K562 (cell line): ENCODE data around the gene CNKSR1. TPM values are rescaled to one million over a fixed set of nuclear protein-coding genes. Genes with fewer than 3 reads are reported as not detected.
A peak's percentile ranks its signal among the peaks of the same experiment; 100 is the strongest.

Experiments
- CBX5 ChIP-seq: IDR thresholded peaks from 2 replicates; pipeline ENCODE4 v1.6.1; 2014; ENCODE audit warnings: low read depth, borderline replicate concordance
- ESRRA ChIP-seq: fragments of 450-650 bp; IDR thresholded peaks from 2 replicates; pipeline ENCODE4 v1.6.1; 2014; ENCODE audit warnings: low read depth, mild to moderate bottlenecking, moderate library complexity, borderline replicate concordance
- FOXA3 ChIP-seq, 2 experiments: fragments of 450-650 bp in 1 of 2; sonication (generic) in 1 of 2; formaldehyde crosslinking; IDR thresholded peaks in 1 of 2; conservative IDR thresholded peaks in 1 of 2; 2 replicates each; pipeline versions ENCODE4 v1.4.0 to v1.8.0; 2020 to 2022; ENCODE audit warnings: mild to moderate bottlenecking in 2 of 2, missing genetic modification reagents in 1 of 2
- HDAC6 ChIP-seq: IDR thresholded peaks from 2 replicates; pipeline ENCODE4 v1.6.1; 2012; ENCODE audit warnings: low read depth, mild to moderate bottlenecking, control low read depth, inconsistent platforms, low read length, moderate library complexity
- HEY1 ChIP-seq: fragments of 250-450 bp; sonication (Bioruptor Pico); IDR thresholded peaks from 2 replicates; pipeline ENCODE4 v1.5.0; 2020; ENCODE audit warnings: mild to moderate bottlenecking, moderate library complexity, borderline replicate concordance
- KDM2B ChIP-seq: fragments of 250-450 bp; sonication (Bioruptor Pico); IDR thresholded peaks from 2 replicates; pipeline ENCODE4 v1.8.0; 2021; ENCODE audit warnings: mild to moderate bottlenecking, moderate library complexity
- NEUROD1 ChIP-seq: fragments of 150-350 bp; IDR thresholded peaks from 2 replicates; pipeline ENCODE4 v1.6.1; 2014; ENCODE audit warnings: borderline replicate concordance, low read length, low read depth; ENCODE audit not compliant: partially characterized antibody
- NKRF ChIP-seq: fragments of 450-650 bp; IDR thresholded peaks from 2 replicates; pipeline ENCODE4 v1.6.1; 2016; ENCODE audit warnings: borderline replicate concordance
- NR4A1 ChIP-seq, 2 experiments: fragments of 250-450 bp in 1 of 2; fragments of 450-650 bp in 1 of 2; sonication (Bioruptor Pico) in 1 of 2; IDR thresholded peaks; 2 replicates each; pipeline versions ENCODE4 v1.4.0 to v1.6.1; 2016 to 2020; ENCODE audit warnings: mild to moderate bottlenecking in 2 of 2, missing compliant biosample characterization in 1 of 2, missing genetic modification characterization in 1 of 2, moderate library complexity in 1 of 2
- PCBP1 ChIP-seq: fragments of 200-400 bp; formaldehyde crosslinking; IDR thresholded peaks from 2 replicates; pipeline ENCODE4 v1.6.1; 2018; ENCODE audit warnings: mild to moderate bottlenecking, low read depth, low read length; ENCODE audit not compliant: poor library complexity, severe bottlenecking
- PML ChIP-seq: IDR thresholded peaks from 2 replicates; pipeline ENCODE4 v1.6.1; 2012; ENCODE audit warnings: low read length, inconsistent platforms
- POLR2G ChIP-seq: fragments of 200-400 bp; formaldehyde crosslinking; IDR thresholded peaks from 2 replicates; pipeline ENCODE4 v1.6.1; 2017; ENCODE audit warnings: low read depth, mild to moderate bottlenecking, antibody characterized with exemption, low read length, moderate library complexity
- SIX5 ChIP-seq, 2 experiments: IDR thresholded peaks; 2 replicates each; pipeline ENCODE4 v1.6.1; 2011; ENCODE audit warnings: low read length in 2 of 2, borderline replicate concordance in 1 of 2, low read depth in 1 of 2, mild to moderate bottlenecking in 1 of 2, moderate library complexity in 1 of 2; ENCODE audit not compliant: insufficient read depth in 1 of 2
- SMARCB1 ChIP-seq: IDR thresholded peaks from 2 replicates; pipeline ENCODE4 v1.6.1; 2011; ENCODE audit warnings: improper control_type of control experiment, low read depth; ENCODE audit not compliant: insufficient read length
- SRSF9 ChIP-seq: fragments of 200-400 bp; formaldehyde crosslinking; IDR thresholded peaks from 2 replicates; pipeline ENCODE4 v1.6.1; 2017; ENCODE audit warnings: low read depth, low read length, borderline replicate concordance
- TBL1XR1 ChIP-seq, 2 experiments: IDR thresholded peaks; 2 replicates each; pipeline ENCODE4 v1.6.1; 2012; ENCODE audit warnings: improper control_type of control experiment in 2 of 2, low read length in 2 of 2, mild to moderate bottlenecking in 1 of 2
- TEAD4 ChIP-seq, 2 experiments: sonication (generic) in 1 of 2; formaldehyde crosslinking in 1 of 2; IDR thresholded peaks; 2 replicates each; pipeline versions ENCODE4 v1.6.1 to v1.8.0; 2012 to 2022; ENCODE audit warnings: borderline replicate concordance in 1 of 2, inconsistent platforms in 1 of 2, low read length in 1 of 2, mild to moderate bottlenecking in 1 of 2, missing genetic modification reagents in 1 of 2
- ZNF3 ChIP-seq: fragments of 250-450 bp; sonication (Bioruptor Pico); IDR thresholded peaks from 2 replicates; pipeline ENCODE4 v1.5.0; 2021; ENCODE audit warnings: mild to moderate bottlenecking, moderate library complexity
- ZNF507 ChIP-seq: conservative IDR thresholded peaks from 2 replicates; pipeline ENCODE4 v1.6.1; 2017; ENCODE audit warnings: missing genetic modification characterization, missing compliant biosample characterization
- ZNF561 ChIP-seq: fragments of 450-650 bp; formaldehyde crosslinking; conservative IDR thresholded peaks from 2 replicates; pipeline ENCODE4 v1.4.0; 2020; ENCODE audit warnings: mild to moderate bottlenecking, moderate library complexity
- ZNF695 ChIP-seq: fragments of 450-650 bp; formaldehyde crosslinking; IDR thresholded peaks from 2 replicates; pipeline ENCODE4 v1.4.0; 2020; ENCODE audit warnings: mild to moderate bottlenecking, moderate library complexity
- polyA plus RNA-seq, 8 experiments: library from polyadenylated mRNA; depleted of rRNA in 4 of 8; stranded (reverse) in 5 of 8; unstranded in 3 of 8; fragments of >200 nt; fragmentation: Nextera tagmentation in 2 of 8; fragmentation: Illumina TruSeq in 1 of 8; extraction: Ambion mirVana in 2 of 8; extraction: Trizol in 1 of 8; gene quantifications; 2 replicates each; pipeline versions ENCODE4 v1.2.1 to v1.2.3, GENCODE V29; 2011 to 2014; ENCODE audit warnings: inconsistent platforms in 1 of 8, missing spikeins in 1 of 8
- total RNA-seq, 7 experiments: library from RNA; depleted of rRNA in 6 of 7; stranded (reverse); fragments of >200 nt in 6 of 7; fragmentation: Illumina TruSeq in 2 of 7; extraction: Trizol in 2 of 7; gene quantifications; 2 replicates each; pipeline versions ENCODE4 v1.2.1 to v1.2.3, GENCODE V29; 2011 to 2021; ENCODE audit warnings: low replicate concordance in 1 of 7
- TF ChIP-seq, protein P1 (sequence below): fragments of 200-800 bp; sonication (Bioruptor generic); IDR thresholded peaks from 2 replicates; pipeline ENCODE4 v1.6.1; 2017; ENCODE audit warnings: missing genetic modification characterization, missing compliant biosample characterization

CNKSR1 gene
- total and polyA plus RNA-seq, 9 of the 15 experiments (the other 6 are each of a cell fraction or from before 2014, with no cell fraction given): 0.03 to 2.8 (median 1.1) TPM

GRCh38 chr1:26233903-26234643 lies 56.8 kb downstream of the CNKSR1 start, which contains the start of gene CEP85 (continued):
- TF ChIP-seq TBL1XR1 (IDR thresholded peaks at IDR 0.05; ENCODE audit: low read length in 2 of 2) (peak; percentile 2 to 10; a peak in 2 of 4 replicates), NKRF (peak; percentile 87; the same call in 1 of the 2 replicates), PCBP1 (peak; percentile 58), SIX5 (IDR thresholded peaks at IDR 0.05; ENCODE audit: borderline replicate concordance in 1 of 2, insufficient read depth in 1 of 2, low read depth in 1 of 2, low read length in 2 of 2) (no peak), CBX5 (0 out of 2 replicates have a peak, but pooled peaks have one; percentile 39), SMARCB1 (no peak), ZNF695 (CRISPR knock-in tag) (0 out of 2 replicates have a peak, but pooled peaks have one; percentile 7), ZNF507 (tag) (no peak), TEAD4 (IDR thresholded peaks at IDR 0.05; ENCODE audit: low read length) (no peak; the same call in 1 of the 2 replicates), TEAD4 (CRISPR knock-in tag; IDR thresholded peaks at IDR 0.05; ENCODE audit: borderline replicate concordance) (peak; percentile 75; the same call in 1 of the 2 replicates), ZNF561 (CRISPR knock-in tag) (0 out of 2 replicates have a peak, but pooled peaks have one; percentile 14), POLR2G (peak; percentile 99), SRSF9 (no peak), HDAC6 (no peak; the same call in 1 of the 2 replicates), FOXA3 (CRISPR knock-in tag; conservative IDR thresholded peaks at IDR 0.05 in 1 of 2, IDR thresholded peaks at IDR 0.05 in 1 of 2) (peak in 1 of 2 experiments; percentile 84; a peak in 1 of 4 replicates), NEUROD1 (peak; percentile 90), PML (peak; percentile 87), HEY1 (no peak), NR4A1 (CRISPR knock-in tag; IDR thresholded peaks at IDR 0.05) (peak; percentile 92), NR4A1 (tag; IDR thresholded peaks at IDR 0.05) (0 out of 2 replicates have a peak, but pooled peaks have one; percentile 44), KDM2B (no peak), ESRRA (peak; percentile 68), ZNF3 (CRISPR knock-in tag) (no peak)
- TF ChIP-seq, protein P1, sequence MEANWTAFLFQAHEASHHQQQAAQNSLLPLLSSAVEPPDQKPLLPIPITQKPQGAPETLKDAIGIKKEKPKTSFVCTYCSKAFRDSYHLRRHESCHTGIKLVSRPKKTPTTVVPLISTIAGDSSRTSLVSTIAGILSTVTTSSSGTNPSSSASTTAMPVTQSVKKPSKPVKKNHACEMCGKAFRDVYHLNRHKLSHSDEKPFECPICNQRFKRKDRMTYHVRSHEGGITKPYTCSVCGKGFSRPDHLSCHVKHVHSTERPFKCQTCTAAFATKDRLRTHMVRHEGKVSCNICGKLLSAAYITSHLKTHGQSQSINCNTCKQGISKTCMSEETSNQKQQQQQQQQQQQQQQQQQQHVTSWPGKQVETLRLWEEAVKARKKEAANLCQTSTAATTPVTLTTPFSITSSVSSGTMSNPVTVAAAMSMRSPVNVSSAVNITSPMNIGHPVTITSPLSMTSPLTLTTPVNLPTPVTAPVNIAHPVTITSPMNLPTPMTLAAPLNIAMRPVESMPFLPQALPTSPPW (CRISPR knock-in tag): peak; percentile 91
